Upper lobe of right lung (tissue), 1 donor: ENCODE data around the gene MAF. TPM values are rescaled to one million over a fixed set of nuclear protein-coding genes. Genes with fewer than 3 reads are reported as not detected.

ENCODE experiments used
- ATAC-seq: fragments of 200-7000 bp; cut with Tn5 transposase; one replicate; pipeline ENCODE4 v1.9.1; 2020; ENCODE audit warnings: mild to moderate bottlenecking, moderate library complexity
- DNase-seq: peaks from one replicate; pipeline ENCODE4 v3.0.0-alpha.2; 2020
- H3K27ac ChIP-seq: fragments of 200-600 bp; one replicate; pipeline ENCODE4 v1.8.0; 2022
- H3K27me3 ChIP-seq: fragments of 200-600 bp; one replicate; pipeline ENCODE4 v1.8.0; 2022; ENCODE audit warnings: mild to moderate bottlenecking
- H3K36me3 ChIP-seq: fragments of 200-600 bp; one replicate; pipeline ENCODE4 v1.8.0; 2022
- H3K4me1 ChIP-seq: fragments of 200-600 bp; one replicate; pipeline ENCODE4 v1.8.0; 2022
- H3K4me3 ChIP-seq: fragments of 200-600 bp; one replicate; pipeline ENCODE4 v1.8.0; 2022; ENCODE audit warnings: mild to moderate bottlenecking
- H3K9me3 ChIP-seq: fragments of 200-600 bp; one replicate; pipeline ENCODE4 v1.8.0; 2022
- CTCF ChIP-seq: fragments of 200-600 bp; IDR thresholded peaks from one replicate; pipeline ENCODE4 v1.8.0; 2022; ENCODE audit warnings: antibody characterized with exemption
- intact Hi-C: fragments of 100-400 bp; cut with DNase I; formaldehyde crosslinking; loops from one replicate; pipeline ENCODE4 v1.11.0; 2022
- total RNA-seq: library from RNA; stranded (reverse); fragmentation: NEBNext Ultra II Directional; extraction: Animal tissue kit (Norgen Biotek cat#: 25700); gene quantifications from one replicate; pipeline ENCODE4 v1.2.1, GENCODE V29; 2021
- donor health status: DM: no; HTN: yes; CAD: no; lungs with severe emphysema.

The MAF gene
- total RNA-seq, 1 donor from 2014 or later, result 66.4 TPM

- Histone ChIP-seq H3K27me3 (no peaks in the 10 kb centered on the region), H3K4me1 (no peaks in the 10 kb centered on the region), H3K9me3 (no peaks in the 10 kb centered on the region), H3K4me3 (no peak overlapping the region), H3K27ac (no peak overlapping the region), H3K36me3 (no peaks in the 10 kb centered on the region)
- no peak for DNase-seq
- intact Hi-C loops, result no loop called here
- ATAC-seq, result no peak
- no peak for TF ChIP-seq CTCF
Measured at GRCh38 chr16:79642652-79643051, 42.1 kb upstream of the MAF start.

GRCh38 chr16:79640513-79641360 lies 40.2 kb upstream of the MAF start:
- no peaks in the 10 kb centered on the region for H3K27me3 ChIP-seq
- DNase-seq (no peak), ATAC-seq (no peak)
- intact Hi-C loops, result no loop called here
- H3K4me3 ChIP-seq, result no peak overlapping the region
- H3K27ac ChIP-seq, result no peak overlapping the region
- no peaks in the 10 kb centered on the region for H3K4me1 ChIP-seq
- no peaks in the 10 kb centered on the region for H3K36me3 ChIP-seq
- no peak for TF ChIP-seq CTCF
- no peaks in the 10 kb centered on the region for H3K9me3 ChIP-seq

GRCh38 chr16:79639576-79640311 lies 39.2 kb upstream of the MAF start:
- no peaks in the 10 kb centered on the region for H3K36me3 ChIP-seq
- no peak for TF ChIP-seq CTCF
- H3K27ac ChIP-seq, result no peak overlapping the region
- intact Hi-C loops, result no loop called here
- H3K4me3 ChIP-seq, result no peak overlapping the region
- no peak for DNase-seq
- no peak for ATAC-seq
- H3K9me3 ChIP-seq, result no peaks in the 10 kb centered on the region
- H3K4me1 ChIP-seq, result no peaks in the 10 kb centered on the region
- H3K27me3 ChIP-seq, result no peaks in the 10 kb centered on the region

GRCh38 chr16:79638386-79638785 lies 37.8 kb upstream of the MAF start:
- ATAC-seq (no peak), DNase-seq (no peak)
- TF ChIP-seq CTCF, result no peak
- no peak overlapping the region for H3K27ac ChIP-seq
- no peaks in the 10 kb centered on the region for H3K9me3 ChIP-seq
- no peaks in the 10 kb centered on the region for H3K27me3 ChIP-seq
- intact Hi-C loops, result no loop called here
- no peaks in the 10 kb centered on the region for H3K36me3 ChIP-seq
- H3K4me3 ChIP-seq, result no peak overlapping the region
- no peaks in the 10 kb centered on the region for H3K4me1 ChIP-seq

- Histone ChIP-seq H3K9me3 (no peaks in the 10 kb centered on the region), H3K4me3 (no peak overlapping the region), H3K36me3 (no peaks in the 10 kb centered on the region), H3K27me3 (no peaks in the 10 kb centered on the region), H3K4me1 (no peaks in the 10 kb centered on the region), H3K27ac (no peak overlapping the region)
- no peak for TF ChIP-seq CTCF
- DNase-seq, result no peak
- intact Hi-C loops, result no loop called here
- no peak for ATAC-seq
Measured at GRCh38 chr16:79635488-79635887, 35.0 kb upstream of the MAF start.
